ENCODE data around the gene NELFA. TPM values are rescaled to one million over a fixed set of nuclear protein-coding genes. Genes with fewer than 3 reads are reported as not detected.
"Not testable (repeated sequence)": the region's sequence is repeated elsewhere in the genome, so short reads cannot be mapped to it uniquely, and the experiment has no call there.

The NELFA gene
- total and polyA plus RNA-seq, 2 donors from 2014 or later, result 17.8 to 39.1 TPM

GRCh38 chr4:2007804-2008670, 737 bp downstream of the NELFA start:
- peaks cover 0 to 5% (median 2%) of the 10 kb centered on the region in 3 donors for H3K36me3 ChIP-seq (ENCODE audit: control insufficient read depth in 2 of 3, insufficient read depth in 3 of 3, low read length in 3 of 3)
- peak overlapping the region; percentile 91 to 96 (median 96) for H3K4me3 ChIP-seq (ENCODE audit: low read length in 3 of 3)
- no peaks in the 10 kb centered on the region for H3K9me3 ChIP-seq (ENCODE audit: control insufficient read depth in 2 of 3, insufficient read depth in 1 of 3, low read length in 3 of 3)
- peaks cover 0 to 13% (median 0%) of the 10 kb centered on the region in 3 donors for H3K4me1 ChIP-seq (ENCODE audit: control insufficient read depth in 2 of 3, insufficient read depth in 2 of 3, low read depth in 1 of 3, low read length in 3 of 3)
- intact Hi-C loops (cut with DNase I), result no loop called here
- H3K27ac ChIP-seq (ENCODE audit: low read depth in 2 of 2, low read length in 2 of 2), result peak overlapping the region; percentile 99
- FAIRE-seq (no peak), DNase-seq (peak in 3 of 5 donors; percentile 25 to 46 (median 40))
- H3K27me3 ChIP-seq (ENCODE audit: control insufficient read depth, insufficient read depth, low read length), result no peaks in the 10 kb centered on the region
- H3K9ac ChIP-seq (ENCODE audit: low read length in 3 of 3), result peak overlapping the region; percentile 65 to 94 (median 93)
- TF ChIP-seq CTCF (IDR thresholded peaks at IDR 0.05; ENCODE audit: borderline replicate concordance, extremely low read depth, insufficient read depth), result no peak

DNA sequence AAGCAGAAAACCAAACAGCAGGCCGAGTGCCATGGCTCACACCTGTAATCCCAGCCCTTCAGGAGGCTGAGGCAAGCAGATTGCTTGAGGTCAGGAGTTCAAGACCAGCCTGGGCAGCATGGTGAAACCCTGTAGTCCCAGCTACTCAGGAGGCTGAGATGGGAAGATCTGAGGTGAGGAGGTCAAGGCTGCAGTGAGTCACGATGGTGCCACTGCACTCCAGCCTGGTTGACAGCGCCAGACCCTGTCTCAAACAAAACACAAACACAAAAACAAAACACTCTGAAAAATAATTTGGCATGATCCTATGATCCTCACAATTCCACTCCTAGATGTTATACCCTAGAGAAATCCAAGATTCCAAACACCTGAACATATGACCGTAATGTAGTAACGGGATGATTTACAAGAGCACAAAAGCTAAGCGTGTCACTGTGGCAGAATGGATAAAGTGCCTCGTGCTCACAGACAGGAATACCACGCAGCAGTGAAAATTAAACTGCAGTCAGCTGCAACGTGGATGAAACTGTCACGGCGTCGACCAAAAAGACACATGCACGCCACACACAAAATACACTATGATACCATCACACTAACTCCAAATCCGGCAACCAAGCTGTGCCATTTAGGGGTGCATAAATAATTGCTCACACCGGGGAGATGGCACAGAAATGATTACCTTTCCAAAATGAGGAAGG, 1.7 kb downstream of the NELFA start:
- Histone ChIP-seq H3K27me3 (ENCODE audit: control insufficient read depth, insufficient read depth, low read length) (no peaks in the 10 kb centered on the region), H3K27ac (ENCODE audit: low read depth in 2 of 2, low read length in 2 of 2) (no peak overlapping the region), H3K9me3 (ENCODE audit: control insufficient read depth in 2 of 3, insufficient read depth in 1 of 3, low read length in 3 of 3) (no peaks in the 10 kb centered on the region), H3K36me3 (ENCODE audit: control insufficient read depth in 2 of 3, insufficient read depth in 3 of 3, low read length in 3 of 3) (peaks cover 0 to 5% (median 2%) of the 10 kb centered on the region in 3 donors), H3K9ac (ENCODE audit: low read length in 3 of 3) (peak overlapping the region; percentile 34 to 65 (median 57)), H3K4me1 (ENCODE audit: control insufficient read depth in 2 of 3, insufficient read depth in 2 of 3, low read depth in 1 of 3, low read length in 3 of 3) (peaks cover 0 to 13% (median 0%) of the 10 kb centered on the region in 3 donors), H3K4me3 (ENCODE audit: low read length in 3 of 3) (peak overlapping the region; percentile 55 to 96 (median 73))
- DNase-seq, result no peak
- intact Hi-C loops (cut with DNase I), result no loop called here
- TF ChIP-seq CTCF (IDR thresholded peaks at IDR 0.05; ENCODE audit: borderline replicate concordance, extremely low read depth, insufficient read depth), result no peak
- no peak for FAIRE-seq

DNA sequence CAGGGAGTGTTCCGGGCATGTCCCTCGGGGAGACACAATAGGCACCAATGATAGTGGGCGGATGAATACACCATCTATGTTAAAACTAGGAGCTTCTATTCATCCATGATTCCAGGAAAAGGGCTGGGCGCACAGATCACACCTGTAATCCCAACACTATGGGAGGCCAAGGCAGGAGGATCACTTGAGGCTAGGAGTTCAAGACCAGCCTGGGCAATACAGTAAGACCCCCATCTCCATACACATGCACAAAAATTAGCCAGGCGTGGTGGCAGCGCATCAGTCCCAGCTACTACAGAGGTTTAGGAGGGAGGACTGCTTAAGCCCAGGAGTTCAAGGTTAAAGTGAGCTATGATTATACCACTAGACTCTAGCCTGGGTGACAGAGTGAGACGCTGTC, 2.4 kb downstream of the NELFA start:
- Histone ChIP-seq H3K36me3 (ENCODE audit: control insufficient read depth in 2 of 3, insufficient read depth in 3 of 3, low read length in 3 of 3) (peaks cover 0 to 5% (median 2%) of the 10 kb centered on the region in 3 donors), H3K27me3 (ENCODE audit: control insufficient read depth, insufficient read depth, low read length) (no peaks in the 10 kb centered on the region), H3K9ac (ENCODE audit: low read length in 3 of 3) (no peak overlapping the region), H3K4me1 (ENCODE audit: control insufficient read depth in 2 of 3, insufficient read depth in 2 of 3, low read depth in 1 of 3, low read length in 3 of 3) (peaks cover 0 to 13% (median 0%) of the 10 kb centered on the region in 3 donors), H3K9me3 (ENCODE audit: control insufficient read depth in 2 of 3, insufficient read depth in 1 of 3, low read length in 3 of 3) (no peaks in the 10 kb centered on the region), H3K4me3 (ENCODE audit: low read length in 3 of 3) (no peak overlapping the region), H3K27ac (ENCODE audit: low read depth in 2 of 2, low read length in 2 of 2) (no peak overlapping the region)
- DNase-seq (no peak), FAIRE-seq (no peak)
- no peak for TF ChIP-seq CTCF (IDR thresholded peaks at IDR 0.05; ENCODE audit: borderline replicate concordance, extremely low read depth, insufficient read depth)
- intact Hi-C loops (cut with DNase I), result no loop called here

- H3K4me3 ChIP-seq (ENCODE audit: low read length in 3 of 3); H3K9me3 ChIP-seq (ENCODE audit: control insufficient read depth in 2 of 3, insufficient read depth in 1 of 3, low read length in 3 of 3); H3K27ac ChIP-seq (ENCODE audit: low read depth in 2 of 2, low read length in 2 of 2); DNase-seq; FAIRE-seq; intact Hi-C loops (cut with DNase I); H3K36me3 ChIP-seq (ENCODE audit: control insufficient read depth in 2 of 3, insufficient read depth in 3 of 3, low read length in 3 of 3); H3K27me3 ChIP-seq (ENCODE audit: control insufficient read depth, insufficient read depth, low read length); H3K9ac ChIP-seq (ENCODE audit: low read length in 3 of 3): not testable (repeated sequence)
- peaks cover 0 to 13% (median 0%) of the 10 kb centered on the region in 3 donors for H3K4me1 ChIP-seq (ENCODE audit: control insufficient read depth in 2 of 3, insufficient read depth in 2 of 3, low read depth in 1 of 3, low read length in 3 of 3)
These were observed 5.4 kb downstream of the NELFA start for GRCh38 chr4:2003361-2003760.

GRCh38 chr4:1999308-1999707, 9.5 kb downstream of the NELFA start:
- H3K9ac ChIP-seq (ENCODE audit: low read length in 3 of 3); H3K36me3 ChIP-seq (ENCODE audit: control insufficient read depth in 2 of 3, insufficient read depth in 3 of 3, low read length in 3 of 3); FAIRE-seq; H3K27me3 ChIP-seq (ENCODE audit: control insufficient read depth, insufficient read depth, low read length); H3K27ac ChIP-seq (ENCODE audit: low read depth in 2 of 2, low read length in 2 of 2); H3K4me1 ChIP-seq (ENCODE audit: control insufficient read depth in 2 of 3, insufficient read depth in 2 of 3, low read depth in 1 of 3, low read length in 3 of 3); intact Hi-C loops (cut with DNase I); DNase-seq; H3K4me3 ChIP-seq (ENCODE audit: low read length in 3 of 3): not testable (repeated sequence)
- peaks cover 0 to 14% (median 0%) of the 10 kb centered on the region in 3 donors for H3K9me3 ChIP-seq (ENCODE audit: control insufficient read depth in 2 of 3, insufficient read depth in 1 of 3, low read length in 3 of 3)
